ENCODE measurements around the gene MYOZ3.
A peak's percentile ranks its signal among the peaks of the same experiment; 100 is the strongest.

MYOZ3 gene

DNA sequence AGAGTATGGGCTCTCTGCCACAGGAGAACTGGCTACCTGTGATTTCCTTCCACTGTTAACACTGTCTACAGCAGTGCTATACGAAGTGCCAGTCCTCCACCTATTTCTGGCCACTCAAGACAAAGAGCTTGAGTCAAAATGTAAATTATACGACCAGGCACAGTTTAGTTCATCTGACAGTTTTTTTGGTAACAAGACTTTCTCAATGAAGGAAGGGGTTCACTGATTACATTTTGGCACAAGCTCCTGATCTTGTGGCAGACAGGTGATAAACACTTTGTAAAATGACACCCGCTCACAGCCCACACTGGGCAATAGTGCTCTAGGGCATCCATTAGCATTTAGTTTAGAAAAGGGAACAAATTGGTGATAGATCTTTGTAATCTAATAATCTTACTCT lies 31.2 kb downstream of the MYOZ3 start:
- H3K27ac ChIP-seq, result no peak overlapping the region
- TF ChIP-seq CTCF (conservative IDR thresholded peaks at IDR 0.05), result no peak
- TF ChIP-seq ZFX (IDR thresholded peaks at IDR 0.05), result no peak

- TF ChIP-seq ZFX (IDR thresholded peaks at IDR 0.05), result no peak
- TF ChIP-seq CTCF (conservative IDR thresholded peaks at IDR 0.05), result no peak
- H3K27ac ChIP-seq, result no peak overlapping the region
These were observed 33.6 kb downstream of the MYOZ3 start for GRCh38 chr5:150694612-150695011.

GRCh38 chr5:150700246-150700593 lies 39.2 kb downstream of the MYOZ3 start:
- peak overlapping the region; percentile 91 for H3K27ac ChIP-seq
- TF ChIP-seq CTCF (conservative IDR thresholded peaks at IDR 0.05) (no peak), ZFX (IDR thresholded peaks at IDR 0.05) (no peak)

DNA sequence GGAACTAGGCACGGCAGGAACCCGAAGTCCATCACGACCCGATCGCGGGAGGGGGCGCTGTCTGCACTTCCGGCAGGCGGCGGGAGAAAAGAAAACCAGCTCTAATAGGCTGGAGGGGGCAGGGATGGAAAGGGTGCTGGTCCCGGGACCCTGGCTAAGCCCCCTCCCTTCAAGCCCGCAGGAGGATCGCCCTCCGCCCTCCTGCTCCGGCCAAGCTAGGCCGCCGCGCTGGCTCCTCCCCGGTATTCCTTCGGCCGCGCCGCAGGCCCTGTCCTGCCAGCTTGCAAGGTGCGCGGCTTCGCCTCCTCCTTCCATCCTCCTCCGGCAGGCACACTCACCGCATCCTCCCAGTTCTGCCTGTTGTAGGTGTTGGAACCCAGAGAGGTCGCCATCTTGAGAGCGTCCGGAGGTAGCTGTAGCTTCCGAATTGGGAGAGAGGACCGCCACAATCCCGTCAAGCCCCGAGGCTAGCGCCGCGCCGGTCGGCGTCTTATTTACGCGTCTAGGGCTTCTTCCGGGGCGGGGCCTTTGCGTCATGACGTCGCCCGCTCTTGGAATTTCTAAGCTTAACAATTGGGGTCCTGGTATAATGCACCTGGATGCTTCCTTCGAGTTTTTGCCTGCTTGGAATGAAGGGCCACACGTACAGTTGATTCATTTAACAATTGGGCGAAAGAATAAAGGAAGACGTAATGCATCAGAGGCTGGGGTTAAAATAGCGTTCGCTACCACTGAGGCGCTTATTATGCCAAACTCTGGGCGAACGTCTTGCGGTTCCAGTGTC lies 39.7 kb downstream of the MYOZ3 start, which contains the start of gene RBM22:
Gene RBM22 (minus strand): TSS at position 469 of the 784 bp plus-strand sequence. CDS start 77 bp downstream, at position 392.
- H3K27ac ChIP-seq, result peak within 1 kb of the TSS; percentile 91
- TF ChIP-seq ZFX (IDR thresholded peaks at IDR 0.05), result peak; percentile 93
- TF ChIP-seq CTCF (conservative IDR thresholded peaks at IDR 0.05), result peak; percentile 84

- no peak overlapping the region for H3K27ac ChIP-seq
- TF ChIP-seq CTCF (conservative IDR thresholded peaks at IDR 0.05) (no peak), ZFX (IDR thresholded peaks at IDR 0.05) (no peak)
These were observed 42.7 kb downstream of the MYOZ3 start for GRCh38 chr5:150703762-150704161.

DNA sequence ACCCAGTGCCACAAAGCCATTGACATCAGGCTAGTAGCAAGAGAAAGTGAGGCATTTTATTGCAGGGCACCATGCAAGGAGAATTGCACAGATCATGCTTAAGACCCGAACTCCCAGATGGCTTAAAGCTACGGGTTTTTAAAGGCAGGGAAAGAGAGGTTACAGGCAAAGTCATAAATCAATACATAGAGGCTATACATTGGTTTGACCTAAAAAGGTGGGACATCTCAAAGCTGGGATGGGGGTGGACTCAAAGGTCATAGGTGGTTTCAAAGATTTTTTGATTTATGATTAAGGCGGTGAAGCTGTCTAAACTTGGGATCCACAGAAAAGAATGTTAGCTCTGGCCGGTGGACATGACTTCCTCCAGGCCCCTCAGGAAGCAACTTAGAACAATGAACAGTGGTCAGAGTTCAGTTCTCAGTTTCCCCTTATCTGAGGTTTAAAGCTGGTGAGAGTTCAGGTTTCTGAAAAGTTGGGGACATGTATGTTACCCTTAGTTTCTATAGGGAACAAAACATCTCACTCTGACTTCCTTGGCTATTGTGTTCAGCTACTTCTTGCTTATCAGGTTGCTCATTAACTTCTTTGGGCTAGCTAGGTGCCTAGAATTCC lies 45.8 kb downstream of the MYOZ3 start:
- H3K27ac ChIP-seq, result no peak overlapping the region
- TF ChIP-seq ZFX (IDR thresholded peaks at IDR 0.05), result no peak
- TF ChIP-seq CTCF (conservative IDR thresholded peaks at IDR 0.05), result no peak

DNA sequence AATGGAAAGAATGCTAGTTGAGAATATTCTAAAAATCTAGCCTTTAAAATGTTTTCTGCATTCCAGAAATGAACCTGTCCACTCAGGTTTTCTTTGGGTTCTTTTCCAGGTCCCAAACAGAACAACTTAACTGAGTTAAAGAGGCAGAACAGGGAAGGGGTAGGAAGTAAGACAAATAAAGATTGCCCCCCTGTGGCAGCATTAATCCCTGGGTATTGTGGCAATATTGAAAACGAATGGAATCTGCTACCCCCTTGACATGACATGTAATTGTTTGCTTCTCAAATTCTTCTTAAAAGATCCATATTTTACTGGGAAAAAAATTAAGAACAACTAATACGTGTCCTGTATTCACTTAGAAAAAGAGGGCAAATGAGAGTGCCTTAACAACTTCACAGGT lies 49.1 kb downstream of the MYOZ3 start:
- H3K27ac ChIP-seq, result no peak overlapping the region
- no peak for TF ChIP-seq ZFX (IDR thresholded peaks at IDR 0.05)
- peak; percentile 47 for TF ChIP-seq CTCF (conservative IDR thresholded peaks at IDR 0.05)
